ENCODE data around the gene DNAH17. TPM values are rescaled to one million over a fixed set of nuclear protein-coding genes. Genes with fewer than 3 reads are reported as not detected.

Gene DNAH17
- polyA plus RNA-seq, 3 donors = 0.01 to 0.51 (median 0.11) TPM

GRCh38 chr17:78611607-78612006 lies 34.4 kb upstream of the DNAH17 start:
- H3K36me3 ChIP-seq (replicated peaks in 1 of 2; ENCODE audit: control insufficient read depth in 1 of 2, insufficient read depth in 2 of 2, low read length in 2 of 2) = no peaks in the 10 kb centered on the region
- peaks cover 15% of the 10 kb centered on the region for H3K4me1 Mint-ChIP-seq
- H3K27me3 Mint-ChIP-seq (ENCODE audit: low read depth in 3 of 3) = peaks cover 11 to 21% (median 20%) of the 10 kb centered on the region in 3 donors
- peaks cover 0 to 3% (median 1%) of the 10 kb centered on the region in 7 donors for H3K9me3 Mint-ChIP-seq
- no peak overlapping the region for H3K27ac ChIP-seq (ENCODE audit: low read depth in 1 of 2, low read length in 2 of 2)
- H2AFZ ChIP-seq (ENCODE audit: insufficient read depth, low read depth, low read length, poor library complexity, severe bottlenecking) = no peak overlapping the region
- peaks cover 9 to 12% of the 10 kb centered on the region in 2 donors for H3K4me1 ChIP-seq (ENCODE audit: control insufficient read depth in 1 of 2, insufficient read depth in 2 of 2, low read length in 2 of 2)
- H3K27me3 ChIP-seq (ENCODE audit: control insufficient read depth in 2 of 2, insufficient read depth in 2 of 2, low read length in 2 of 2) = no peaks in the 10 kb centered on the region
- intact Hi-C loops (cut with micrococcal nuclease) = no loop called here
- H3K9me3 ChIP-seq (replicated peaks in 1 of 2; ENCODE audit: control insufficient read depth in 1 of 2, insufficient read depth in 1 of 2, low read length in 2 of 2) = no peaks in the 10 kb centered on the region
- H3K4me2 ChIP-seq (replicated peaks; ENCODE audit: extremely low read depth, low read length, poor library complexity, severe bottlenecking) = no peak overlapping the region
- no peak for TF ChIP-seq CTCF (IDR thresholded peaks at IDR 0.05)
- no peak for DNase-seq
- H3K27ac Mint-ChIP-seq = peak overlapping the region in 1 of 7 donors; percentile 66
- H3K9ac ChIP-seq (ENCODE audit: insufficient read depth, low read length, poor library complexity, severe bottlenecking) = no peak overlapping the region
- 74% methylated on average over 2 of the region's 6 CpGs for WGBS (ENCODE audit: insufficient coverage)
- no peak overlapping the region for H3K4me3 ChIP-seq (replicated peaks in 1 of 3; ENCODE audit: low read depth in 2 of 3, low read length in 3 of 3)
- no peaks in the 10 kb centered on the region for H4K20me1 ChIP-seq (ENCODE audit: insufficient read depth, low read length)
- H3K4me3 Mint-ChIP-seq = no peak overlapping the region
- H3K79me2 ChIP-seq (ENCODE audit: insufficient read depth, low read length) = no peaks in the 10 kb centered on the region
- H3K36me3 Mint-ChIP-seq = no peaks in the 10 kb centered on the region

- peaks cover 15% of the 10 kb centered on the region for H3K4me1 Mint-ChIP-seq
- H3K4me3 Mint-ChIP-seq = no peak overlapping the region
- no peaks in the 10 kb centered on the region for H4K20me1 ChIP-seq (ENCODE audit: insufficient read depth, low read length)
- no peaks in the 10 kb centered on the region for H3K9me3 ChIP-seq (replicated peaks in 1 of 2; ENCODE audit: control insufficient read depth in 1 of 2, insufficient read depth in 1 of 2, low read length in 2 of 2)
- no peaks in the 10 kb centered on the region for H3K36me3 ChIP-seq (replicated peaks in 1 of 2; ENCODE audit: control insufficient read depth in 1 of 2, insufficient read depth in 2 of 2, low read length in 2 of 2)
- no peak overlapping the region for H3K4me2 ChIP-seq (replicated peaks; ENCODE audit: extremely low read depth, low read length, poor library complexity, severe bottlenecking)
- no peaks in the 10 kb centered on the region for H3K36me3 Mint-ChIP-seq
- H3K79me2 ChIP-seq (ENCODE audit: insufficient read depth, low read length) = no peaks in the 10 kb centered on the region
- H3K4me3 ChIP-seq (replicated peaks in 1 of 3; ENCODE audit: low read depth in 2 of 3, low read length in 3 of 3) = no peak overlapping the region
- H2AFZ ChIP-seq (ENCODE audit: insufficient read depth, low read depth, low read length, poor library complexity, severe bottlenecking) = no peak overlapping the region
- peaks cover 9 to 12% of the 10 kb centered on the region in 2 donors for H3K4me1 ChIP-seq (ENCODE audit: control insufficient read depth in 1 of 2, insufficient read depth in 2 of 2, low read length in 2 of 2)
- H3K9me3 Mint-ChIP-seq = peaks cover 0 to 3% (median 1%) of the 10 kb centered on the region in 7 donors
- 69% methylated on average over 6 of the region's 10 CpGs for WGBS (ENCODE audit: insufficient coverage)
- no peak overlapping the region for H3K27ac ChIP-seq (ENCODE audit: low read depth in 1 of 2, low read length in 2 of 2)
- intact Hi-C loops (cut with micrococcal nuclease) = no loop called here
- no peak for DNase-seq
- peaks cover 11 to 21% (median 20%) of the 10 kb centered on the region in 3 donors for H3K27me3 Mint-ChIP-seq (ENCODE audit: low read depth in 3 of 3)
- no peak overlapping the region for H3K9ac ChIP-seq (ENCODE audit: insufficient read depth, low read length, poor library complexity, severe bottlenecking)
- peak overlapping the region in 2 of 7 donors; percentile 19 for H3K27ac Mint-ChIP-seq
- H3K27me3 ChIP-seq (ENCODE audit: control insufficient read depth in 2 of 2, insufficient read depth in 2 of 2, low read length in 2 of 2) = no peaks in the 10 kb centered on the region
- no peak for TF ChIP-seq CTCF (IDR thresholded peaks at IDR 0.05)
Measured at GRCh38 chr17:78610951-78611511, 33.8 kb upstream of the DNAH17 start.

All from CD14-positive monocyte (primary cell).